ENCODE data around the gene DLGAP5. TPM values are rescaled to one million over a fixed set of nuclear protein-coding genes. Genes with fewer than 3 reads are reported as not detected.

DLGAP5 gene
- total RNA-seq, 2 experiments from 2014 or later, result 92.7 to 97.9 TPM

DNA sequence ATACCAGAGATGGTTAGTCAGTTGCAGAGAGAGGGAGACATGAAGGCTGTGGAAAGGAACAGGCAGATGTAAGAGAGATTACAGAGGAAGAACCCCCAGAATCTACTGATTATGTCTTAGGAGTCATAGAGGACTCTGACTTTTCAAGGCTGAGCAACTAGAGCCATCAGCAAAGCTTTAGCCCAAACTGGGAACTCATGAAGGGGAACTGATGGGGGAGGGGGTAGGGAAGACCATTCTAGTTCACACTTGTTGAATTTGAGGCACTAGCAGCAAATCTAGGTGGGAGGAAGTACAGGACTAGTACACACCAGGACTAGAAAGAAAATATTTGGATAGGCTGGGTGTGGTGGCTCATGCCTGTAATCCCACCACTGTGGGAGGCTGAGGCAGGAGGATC, 52.2 kb downstream of the DLGAP5 start:
- DNase-seq, result no peak
- Mint-ChIP-seq H3K27me3 (no peaks in the 10 kb centered on the region), H3K4me1 (ENCODE audit: low read depth) (peaks cover 2% of the 10 kb centered on the region), H3K36me3 (peaks cover 5% of the 10 kb centered on the region), H3K27ac (no peak overlapping the region), H3K4me3 (no peak overlapping the region), H3K9me3 (no peaks in the 10 kb centered on the region)
- intact Hi-C loops (cut with micrococcal nuclease), result no loop called here
- CTCF ChIA-PET, result no interaction called here
- POLR2A ChIA-PET, result no interaction called here

GRCh38 chr14:55138091-55138490, 53.3 kb downstream of the DLGAP5 start:
- Mint-ChIP-seq H3K4me1 (ENCODE audit: low read depth) (peaks cover 1% of the 10 kb centered on the region), H3K36me3 (peaks cover 2% of the 10 kb centered on the region), H3K4me3 (no peak overlapping the region), H3K9me3 (no peaks in the 10 kb centered on the region), H3K27ac (no peak overlapping the region), H3K27me3 (no peaks in the 10 kb centered on the region)
- intact Hi-C loops (cut with micrococcal nuclease), result no loop called here
- ChIA-PET CTCF (interaction anchor here (1.2 to 1.3 kb wide), 2 partner anchors 45 to 87 kb away, joined by 3 read pairs; no protein-coding TSS in a partner anchor), POLR2A (no interaction called here)
- DNase-seq, result no peak

- no peak for DNase-seq
- H3K27ac Mint-ChIP-seq, result no peak overlapping the region
- intact Hi-C loops (cut with micrococcal nuclease), result no loop called here
- no peaks in the 10 kb centered on the region for H3K4me1 Mint-ChIP-seq (ENCODE audit: low read depth)
- peaks cover 2% of the 10 kb centered on the region for H3K36me3 Mint-ChIP-seq
- no peak overlapping the region for H3K4me3 Mint-ChIP-seq
- H3K9me3 Mint-ChIP-seq, result no peaks in the 10 kb centered on the region
- ChIA-PET POLR2A (no interaction called here), CTCF (interaction anchor here (1.0 to 1.3 kb wide), 2 partner anchors 44 to 92 kb away, joined by 3 read pairs; no protein-coding TSS in a partner anchor)
- H3K27me3 Mint-ChIP-seq, result no peaks in the 10 kb centered on the region
Measured at GRCh38 chr14:55136885-55137786, 54.2 kb downstream of the DLGAP5 start.

- peaks cover 5% of the 10 kb centered on the region for H3K4me1 Mint-ChIP-seq (ENCODE audit: low read depth)
- H3K27me3 Mint-ChIP-seq, result peaks cover 4% of the 10 kb centered on the region
- H3K4me3 Mint-ChIP-seq, result no peak overlapping the region
- ChIA-PET POLR2A (interaction anchor here (0.7 kb wide), 1 partner anchor 247 kb away, joined by 4 read pairs; no protein-coding TSS in a partner anchor), CTCF (no interaction called here)
- no peak for DNase-seq
- intact Hi-C loops (cut with micrococcal nuclease), result no loop called here
- H3K27ac Mint-ChIP-seq, result no peak overlapping the region
- H3K36me3 Mint-ChIP-seq, result peaks cover 2% of the 10 kb centered on the region
- H3K9me3 Mint-ChIP-seq, result no peaks in the 10 kb centered on the region
Measured at GRCh38 chr14:55136241-55136640, 55.1 kb downstream of the DLGAP5 start.

GRCh38 chr14:55133416-55133815, 58.0 kb downstream of the DLGAP5 start:
- Mint-ChIP-seq H3K27ac (no peak overlapping the region), H3K27me3 (peaks cover 13% of the 10 kb centered on the region), H3K4me3 (no peak overlapping the region), H3K36me3 (no peaks in the 10 kb centered on the region), H3K4me1 (ENCODE audit: low read depth) (peaks cover 13% of the 10 kb centered on the region), H3K9me3 (no peaks in the 10 kb centered on the region)
- POLR2A ChIA-PET, result no interaction called here
- CTCF ChIA-PET, result interaction anchor here (0.6 to 1.3 kb wide), 2 partner anchors 43 to 78 kb away, joined by 4 read pairs; no protein-coding TSS in a partner anchor
- intact Hi-C loops (cut with micrococcal nuclease), result no loop called here
- DNase-seq, result no peak

GRCh38 chr14:55131370-55132137, 59.8 kb downstream of the DLGAP5 start:
- Mint-ChIP-seq H3K27ac (no peak overlapping the region), H3K9me3 (no peaks in the 10 kb centered on the region), H3K4me3 (no peak overlapping the region), H3K4me1 (ENCODE audit: low read depth) (peaks cover 13% of the 10 kb centered on the region), H3K36me3 (no peaks in the 10 kb centered on the region), H3K27me3 (peaks cover 20% of the 10 kb centered on the region)
- ChIA-PET POLR2A (interaction anchor here (1.1 kb wide), 1 partner anchor 22 kb away, joined by 4 read pairs; no protein-coding TSS in a partner anchor), CTCF (interaction anchor here (0.7 to 1.3 kb wide), 4 partner anchors 29 to 113 kb away, joined by 3 to 5 read pairs (median 4); partner anchors contain the start of gene MAPK1IP1L)
- intact Hi-C loops (cut with micrococcal nuclease), result no loop called here
- DNase-seq, result no peak

DNA sequence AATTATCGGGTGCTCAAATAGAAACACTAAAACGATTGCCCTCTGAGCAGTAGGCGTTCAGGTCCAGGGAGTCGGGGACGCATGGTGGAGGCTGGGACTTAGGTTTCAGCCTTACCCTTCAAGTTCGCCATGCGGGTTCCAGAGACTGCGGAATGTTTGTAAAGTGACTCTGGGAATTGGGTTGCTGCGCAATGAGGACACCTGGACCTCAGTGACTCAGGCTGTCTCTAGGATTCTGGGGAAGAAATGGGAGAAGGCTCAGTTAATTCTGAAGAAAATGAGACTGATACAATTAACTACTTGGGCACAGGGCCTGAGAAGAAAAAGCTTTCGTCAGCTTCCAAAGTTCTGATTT, 61.2 kb downstream of the DLGAP5 start:
- no peaks in the 10 kb centered on the region for H3K9me3 Mint-ChIP-seq
- peaks cover 20% of the 10 kb centered on the region for H3K27me3 Mint-ChIP-seq
- CTCF ChIA-PET, result interaction anchor here (0.8 to 1.2 kb wide), 2 partner anchors 26 to 37 kb away, joined by 3 read pairs; no protein-coding TSS in a partner anchor
- H3K36me3 Mint-ChIP-seq, result no peaks in the 10 kb centered on the region
- POLR2A ChIA-PET, result interaction anchor here (1.0 to 2.0 kb wide), 2 partner anchors 32 to 104 kb away, joined by 3 to 5 read pairs; partner anchors contain the start of genes SOCS4 and WDHD1
- H3K27ac Mint-ChIP-seq, result no peak overlapping the region
- intact Hi-C loops (cut with micrococcal nuclease), result no loop called here
- peak overlapping the region; percentile 69 for H3K4me3 Mint-ChIP-seq
- DNase-seq, result no peak
- peaks cover 25% of the 10 kb centered on the region for H3K4me1 Mint-ChIP-seq (ENCODE audit: low read depth)

DNA sequence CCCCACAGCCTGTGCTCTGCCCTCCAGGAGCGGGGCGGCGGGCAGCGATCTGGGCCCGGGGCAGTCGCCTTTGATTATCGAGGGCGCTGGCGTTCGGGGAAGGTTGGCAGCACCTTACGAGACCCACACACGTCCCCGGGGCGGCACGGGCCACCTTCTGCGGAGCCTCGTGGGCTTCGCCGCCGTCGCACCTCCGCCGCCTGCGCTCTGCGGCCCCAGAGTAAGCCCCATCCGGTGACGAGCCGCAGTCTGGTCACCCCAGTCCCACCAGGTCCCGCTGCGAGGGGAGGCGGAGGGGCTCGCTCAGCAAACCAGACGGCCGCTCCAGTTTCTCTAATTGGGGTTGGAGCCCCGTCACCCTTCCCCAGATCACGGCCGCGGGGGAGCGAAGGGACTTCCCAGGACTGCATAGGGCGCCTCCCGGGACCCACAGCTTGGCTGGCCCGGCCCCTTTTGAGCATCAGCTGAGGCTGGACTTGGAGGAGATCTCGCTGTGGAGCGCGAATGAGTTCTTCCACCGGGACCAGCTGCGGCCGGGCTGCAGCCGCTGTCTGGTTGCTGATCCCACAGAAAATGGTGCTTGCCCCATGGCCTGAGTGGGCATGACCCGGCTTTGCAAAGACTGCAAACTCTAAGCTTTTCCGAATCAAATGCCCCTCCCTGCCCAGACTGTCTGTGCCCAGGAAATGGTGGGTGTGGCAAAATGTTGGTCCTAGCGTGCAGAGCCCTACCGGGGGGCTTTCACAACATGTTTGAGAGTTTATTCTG, 61.8 kb downstream of the DLGAP5 start:
- Mint-ChIP-seq H3K27ac (no peak overlapping the region), H3K36me3 (no peaks in the 10 kb centered on the region), H3K4me1 (ENCODE audit: low read depth) (peaks cover 26% of the 10 kb centered on the region), H3K4me3 (peak overlapping the region; percentile 69), H3K9me3 (no peaks in the 10 kb centered on the region), H3K27me3 (peaks cover 20% of the 10 kb centered on the region)
- intact Hi-C loops (cut with micrococcal nuclease), result loop anchor here (1.0 to 5.0 kb wide), 2 partner anchors 26 to 42 kb away; no protein-coding TSS in a partner anchor
- POLR2A ChIA-PET, result interaction anchor here (1.0 to 2.0 kb wide), 2 partner anchors 32 to 103 kb away, joined by 3 to 5 read pairs; partner anchors contain the start of genes SOCS4 and WDHD1
- peak; percentile 64 for DNase-seq
- CTCF ChIA-PET, result interaction anchor here (0.8 to 1.6 kb wide), 3 partner anchors 26 to 36 kb away, joined by 3 to 4 read pairs (median 3); no protein-coding TSS in a partner anchor

DNA sequence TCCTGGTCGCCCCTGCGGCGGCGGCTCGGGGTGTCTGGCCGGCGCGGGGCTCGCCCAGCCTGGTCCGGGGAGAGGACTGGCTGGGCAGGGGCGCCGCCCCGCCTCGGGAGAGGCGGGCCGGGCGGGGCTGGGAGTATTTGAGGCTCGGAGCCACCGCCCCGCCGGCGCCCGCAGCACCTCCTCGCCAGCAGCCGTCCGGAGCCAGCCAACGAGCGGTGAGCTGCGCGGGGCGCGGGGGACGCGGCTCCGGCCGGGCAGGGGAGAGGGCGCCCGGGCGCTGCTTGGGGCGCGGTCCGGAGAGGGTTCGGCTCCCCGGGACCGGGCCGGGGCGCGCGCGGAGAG, 62.3 kb downstream of the DLGAP5 start, which contains the start of gene LGALS3:
Gene LGALS3 (plus strand): TSS at position 167 of the 342 bp plus-strand sequence. CDS start 8,122 bp downstream, outside the sequence.
- Mint-ChIP-seq H3K36me3 (no peaks in the 10 kb centered on the region), H3K4me3 (peak within 1 kb of the TSS; percentile 69), H3K9me3 (no peaks in the 10 kb centered on the region), H3K27ac (no peak within 1 kb of the TSS), H3K27me3 (peaks cover 20% of the 10 kb centered on the region), H3K4me1 (ENCODE audit: low read depth) (peaks cover 26% of the 10 kb centered on the region)
- POLR2A ChIA-PET, result interaction anchor here (0.8 to 2.0 kb wide), 2 partner anchors 26 to 102 kb away, joined by 4 to 5 read pairs; partner anchors contain the start of genes SOCS4 and WDHD1
- intact Hi-C loops (cut with micrococcal nuclease), result loop anchor here (1.0 to 5.0 kb wide), 2 partner anchors 26 to 42 kb away; no protein-coding TSS in a partner anchor
- peak; percentile 38 for DNase-seq
- CTCF ChIA-PET, result interaction anchor here (1.2 to 1.6 kb wide), 2 partner anchors 32 to 36 kb away, joined by 3 to 4 read pairs; no protein-coding TSS in a partner anchor

DNA sequence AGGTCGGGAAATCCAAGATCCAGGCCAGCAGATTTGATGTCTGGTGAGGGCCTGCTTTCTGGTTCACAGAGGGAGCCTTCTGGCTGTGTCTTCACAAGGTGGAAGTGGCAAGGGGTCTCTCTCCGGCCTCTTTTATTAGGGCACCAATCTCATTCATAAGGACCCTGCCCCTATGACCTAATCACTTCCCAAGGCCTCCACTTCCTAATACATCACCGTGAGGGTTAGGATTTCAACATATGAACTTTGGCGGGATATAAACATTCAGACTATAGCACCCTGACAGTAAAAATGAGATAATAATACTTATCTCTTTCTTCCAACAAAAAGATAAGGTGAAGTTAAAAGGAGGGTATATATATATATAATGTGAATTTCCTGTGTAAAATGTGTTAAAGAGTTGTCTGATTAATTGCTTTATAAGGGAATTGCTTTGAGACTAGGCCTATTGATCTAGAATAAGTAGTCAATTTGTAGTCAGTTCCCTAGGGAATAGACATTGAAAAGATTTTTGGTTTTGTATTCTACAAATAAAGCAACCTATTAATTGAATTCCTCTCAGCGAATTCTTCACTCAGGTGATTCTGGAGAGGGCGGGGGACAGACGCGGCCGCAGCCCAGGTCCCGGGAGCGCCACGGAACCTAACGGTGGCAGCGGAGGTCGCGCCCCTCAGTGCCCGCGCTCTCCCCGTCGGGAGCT, 62.8 kb downstream of the DLGAP5 start:
- peak overlapping the region; percentile 64 for H3K4me3 Mint-ChIP-seq
- H3K36me3 Mint-ChIP-seq, result no peaks in the 10 kb centered on the region
- intact Hi-C loops (cut with micrococcal nuclease), result loop anchor here (1.0 to 5.0 kb wide), 2 partner anchors 25 to 41 kb away; no protein-coding TSS in a partner anchor
- no peak for DNase-seq
- peaks cover 26% of the 10 kb centered on the region for H3K4me1 Mint-ChIP-seq (ENCODE audit: low read depth)
- no peaks in the 10 kb centered on the region for H3K9me3 Mint-ChIP-seq
- no peak overlapping the region for H3K27ac Mint-ChIP-seq
- POLR2A ChIA-PET, result interaction anchor here (0.8 to 2.0 kb wide), 2 partner anchors 25 to 102 kb away, joined by 4 to 5 read pairs; partner anchors contain the start of genes SOCS4 and WDHD1
- peaks cover 20% of the 10 kb centered on the region for H3K27me3 Mint-ChIP-seq
- CTCF ChIA-PET, result interaction anchor here (1.6 to 1.9 kb wide), 2 partner anchors 32 to 77 kb away, joined by 4 read pairs; partner anchors contain the start of gene MAPK1IP1L
